ENCODE results near the gene ADGRL2.

ADGRL2 gene

GRCh38 chr1:81792184-81792583 is 8.6 kb upstream of the ADGRL2 start:
- H3K27me3 ChIP-seq (ENCODE audit: insufficient read depth, low read length): no peaks in the 10 kb centered on the region
- H3K9me3 ChIP-seq (ENCODE audit: insufficient read depth, low read depth, low read length): no peaks in the 10 kb centered on the region
- no peak overlapping the region for H3K4me3 ChIP-seq (ENCODE audit: low read length)
- no peaks in the 10 kb centered on the region for H3K36me3 ChIP-seq (ENCODE audit: insufficient read depth, low read length)
- peaks cover 7% of the 10 kb centered on the region for H3K4me1 ChIP-seq (ENCODE audit: insufficient read depth, low read length)
- H3K9ac ChIP-seq (ENCODE audit: low read depth, low read length): no peak overlapping the region
- 100% methylated on average over 2 of the region's 2 CpGs for WGBS
- no peak overlapping the region for H3K27ac ChIP-seq (ENCODE audit: low read depth, low read length)

- Histone ChIP-seq H3K9ac (ENCODE audit: low read depth, low read length) (no peak overlapping the region), H3K36me3 (ENCODE audit: insufficient read depth, low read length) (no peaks in the 10 kb centered on the region), H3K9me3 (ENCODE audit: insufficient read depth, low read depth, low read length) (no peaks in the 10 kb centered on the region), H3K27me3 (ENCODE audit: insufficient read depth, low read length) (no peaks in the 10 kb centered on the region), H3K27ac (ENCODE audit: low read depth, low read length) (no peak overlapping the region), H3K4me1 (ENCODE audit: insufficient read depth, low read length) (peaks cover 33% of the 10 kb centered on the region), H3K4me3 (ENCODE audit: low read length) (no peak overlapping the region)
- no CpG with 5 or more reads among the region's 2 CpGs for WGBS
Observed at GRCh38 chr1:81797701-81798100, 3.0 kb upstream of the ADGRL2 start.

GRCh38 chr1:81799939-81800694 is 617 bp upstream of the ADGRL2 start:
- Histone ChIP-seq H3K36me3 (ENCODE audit: insufficient read depth, low read length) (no peaks in the 10 kb centered on the region), H3K4me1 (ENCODE audit: insufficient read depth, low read length) (peaks cover 42% of the 10 kb centered on the region), H3K27ac (ENCODE audit: low read depth, low read length) (peak overlapping the region; percentile 91), H3K27me3 (ENCODE audit: insufficient read depth, low read length) (no peaks in the 10 kb centered on the region), H3K9ac (ENCODE audit: low read depth, low read length) (peak overlapping the region; percentile 81), H3K9me3 (ENCODE audit: insufficient read depth, low read depth, low read length) (no peaks in the 10 kb centered on the region), H3K4me3 (ENCODE audit: low read length) (peak overlapping the region; percentile 99)
- WGBS: under 1% methylated on average over 36 of the region's 44 CpGs

GRCh38 chr1:81801651-81802456 is 1.1 kb downstream of the ADGRL2 start:
- H3K27ac ChIP-seq (ENCODE audit: low read depth, low read length): peak overlapping the region; percentile 91
- peak overlapping the region; percentile 99 for H3K4me3 ChIP-seq (ENCODE audit: low read length)
- H3K9me3 ChIP-seq (ENCODE audit: insufficient read depth, low read depth, low read length): no peaks in the 10 kb centered on the region
- peaks cover 55% of the 10 kb centered on the region for H3K4me1 ChIP-seq (ENCODE audit: insufficient read depth, low read length)
- under 1% methylated on average over 93 of the region's 93 CpGs for WGBS
- H3K27me3 ChIP-seq (ENCODE audit: insufficient read depth, low read length): no peaks in the 10 kb centered on the region
- H3K36me3 ChIP-seq (ENCODE audit: insufficient read depth, low read length): no peaks in the 10 kb centered on the region; the same call in 1 of the 2 replicates
- H3K9ac ChIP-seq (ENCODE audit: low read depth, low read length): peak overlapping the region; percentile 81

- Histone ChIP-seq H3K27ac (ENCODE audit: low read depth, low read length) (peak overlapping the region; percentile 62; the same call in 1 of the 2 replicates), H3K36me3 (ENCODE audit: insufficient read depth, low read length) (no peaks in the 10 kb centered on the region; the same call in 1 of the 2 replicates), H3K4me1 (ENCODE audit: insufficient read depth, low read length) (peaks cover 55% of the 10 kb centered on the region), H3K4me3 (ENCODE audit: low read length) (peak overlapping the region; percentile 99), H3K27me3 (ENCODE audit: insufficient read depth, low read length) (no peaks in the 10 kb centered on the region), H3K9ac (ENCODE audit: low read depth, low read length) (peak overlapping the region; percentile 81), H3K9me3 (ENCODE audit: insufficient read depth, low read depth, low read length) (no peaks in the 10 kb centered on the region)
- under 1% methylated on average over 17 of the region's 17 CpGs for WGBS
Observed at GRCh38 chr1:81802457-81802706, 1.6 kb downstream of the ADGRL2 start.

- peak overlapping the region; percentile 62 for H3K27ac ChIP-seq (ENCODE audit: low read depth, low read length)
- no peaks in the 10 kb centered on the region for H3K9me3 ChIP-seq (ENCODE audit: insufficient read depth, low read depth, low read length)
- no peaks in the 10 kb centered on the region for H3K27me3 ChIP-seq (ENCODE audit: insufficient read depth, low read length)
- H3K36me3 ChIP-seq (ENCODE audit: insufficient read depth, low read length): no peaks in the 10 kb centered on the region; the same call in 1 of the 2 replicates
- H3K4me1 ChIP-seq (ENCODE audit: insufficient read depth, low read length): peaks cover 55% of the 10 kb centered on the region
- H3K9ac ChIP-seq (ENCODE audit: low read depth, low read length): peak overlapping the region; percentile 81
- 1% methylated on average over 55 of the region's 55 CpGs for WGBS
- H3K4me3 ChIP-seq (ENCODE audit: low read length): peak overlapping the region; percentile 99
Observed at GRCh38 chr1:81802707-81803430, 2.1 kb downstream of the ADGRL2 start.

- under 1% methylated on average over 15 of the region's 15 CpGs for WGBS
- H3K27ac ChIP-seq (ENCODE audit: low read depth, low read length): peak overlapping the region; percentile 62; the same call in 1 of the 2 replicates
- H3K4me1 ChIP-seq (ENCODE audit: insufficient read depth, low read length): peaks cover 55% of the 10 kb centered on the region
- peak overlapping the region; percentile 99 for H3K4me3 ChIP-seq (ENCODE audit: low read length)
- peak overlapping the region; percentile 81 for H3K9ac ChIP-seq (ENCODE audit: low read depth, low read length)
- no peaks in the 10 kb centered on the region; the same call in 1 of the 2 replicates for H3K36me3 ChIP-seq (ENCODE audit: insufficient read depth, low read length)
- no peaks in the 10 kb centered on the region for H3K27me3 ChIP-seq (ENCODE audit: insufficient read depth, low read length)
- no peaks in the 10 kb centered on the region for H3K9me3 ChIP-seq (ENCODE audit: insufficient read depth, low read depth, low read length)
Observed at GRCh38 chr1:81803431-81804110, 2.8 kb downstream of the ADGRL2 start.

- Histone ChIP-seq H3K4me1 (ENCODE audit: insufficient read depth, low read length) (peaks cover 55% of the 10 kb centered on the region), H3K36me3 (ENCODE audit: insufficient read depth, low read length) (no peaks in the 10 kb centered on the region; the same call in 1 of the 2 replicates), H3K9ac (ENCODE audit: low read depth, low read length) (peak overlapping the region; percentile 81; the same call in 1 of the 2 replicates), H3K9me3 (ENCODE audit: insufficient read depth, low read depth, low read length) (no peaks in the 10 kb centered on the region), H3K27me3 (ENCODE audit: insufficient read depth, low read length) (no peaks in the 10 kb centered on the region), H3K4me3 (ENCODE audit: low read length) (peak overlapping the region; percentile 99), H3K27ac (ENCODE audit: low read depth, low read length) (peak overlapping the region; percentile 62; the same call in 1 of the 2 replicates)
- WGBS: 0% methylated on average over 2 of the region's 2 CpGs
Observed at GRCh38 chr1:81804312-81804711, 3.6 kb downstream of the ADGRL2 start.

- peaks cover 65% of the 10 kb centered on the region for H3K4me1 ChIP-seq (ENCODE audit: insufficient read depth, low read length)
Observed at GRCh38 chr1:81805537-81806431, 5.0 kb downstream of the ADGRL2 start.

GRCh38 chr1:81806432-81806770 is 5.7 kb downstream of the ADGRL2 start:
- H3K9ac ChIP-seq (ENCODE audit: low read depth, low read length): no peak overlapping the region; the same call in 1 of the 2 replicates
- no peaks in the 10 kb centered on the region; the same call in 1 of the 2 replicates for H3K36me3 ChIP-seq (ENCODE audit: insufficient read depth, low read length)
- H3K27ac ChIP-seq (ENCODE audit: low read depth, low read length): 0 out of 2 replicates have a peak overlapping the region, but pooled peaks have one; percentile 11
- H3K4me1 ChIP-seq (ENCODE audit: insufficient read depth, low read length): peaks cover 70% of the 10 kb centered on the region
- H3K27me3 ChIP-seq (ENCODE audit: insufficient read depth, low read length): no peaks in the 10 kb centered on the region
- H3K4me3 ChIP-seq (ENCODE audit: low read length): peak overlapping the region; percentile 99; the same call in 1 of the 2 replicates
- WGBS: no CpG with 5 or more reads among the region's 2 CpGs
- H3K9me3 ChIP-seq (ENCODE audit: insufficient read depth, low read depth, low read length): no peaks in the 10 kb centered on the region

More at GRCh38 chr1:81805537-81806431, 5.0 kb downstream of the ADGRL2 start:
- Histone ChIP-seq H3K27ac (ENCODE audit: low read depth, low read length) (peak overlapping the region; percentile 5; the same call in 1 of the 2 replicates), H3K4me3 (ENCODE audit: low read length) (peak overlapping the region; percentile 99), H3K36me3 (ENCODE audit: insufficient read depth, low read length) (no peaks in the 10 kb centered on the region; the same call in 1 of the 2 replicates), H3K9me3 (ENCODE audit: insufficient read depth, low read depth, low read length) (no peaks in the 10 kb centered on the region), H3K9ac (ENCODE audit: low read depth, low read length) (peak overlapping the region; percentile 81; the same call in 1 of the 2 replicates), H3K27me3 (ENCODE audit: insufficient read depth, low read length) (no peaks in the 10 kb centered on the region)
- 7% methylated on average over 1 of the region's 2 CpGs for WGBS

Data from HUES64 (cell line).